PFSK-1 (cell line): ENCODE measurements around the gene HMGN4.
A peak's percentile ranks its signal among the peaks of the same experiment; 100 is the strongest.

Source experiments
- FOXP2 ChIP-seq: optimal IDR thresholded peaks from 2 replicates; pipeline ENCODE3; 2011; ENCODE audit warnings: borderline replicate concordance, control low read depth, inconsistent platforms; ENCODE audit not compliant: insufficient read depth; ENCODE audit errors: extremely low read length, extremely low read depth
- POLR2AphosphoS5 ChIP-seq: IDR thresholded peaks from 2 replicates; pipeline ENCODE4 v1.6.1; 2012; ENCODE audit warnings: low read depth, mild to moderate bottlenecking, control low read depth, low read length, moderate library complexity
- REST ChIP-seq, 2 experiments: IDR thresholded peaks; 2 replicates each; pipeline versions ENCODE4 v1.6.1 to v1.8.0; 2011 to 2012; ENCODE audit warnings: low read depth in 2 of 2, low read length in 2 of 2, control low read depth in 1 of 2, inconsistent platforms in 1 of 2, mild to moderate bottlenecking in 1 of 2, moderate library complexity in 1 of 2; ENCODE audit not compliant: insufficient read depth in 1 of 2
- SIN3A ChIP-seq: IDR thresholded peaks from 2 replicates; pipeline ENCODE4 v1.6.1; 2012; ENCODE audit warnings: mild to moderate bottlenecking, low read length, moderate library complexity, borderline replicate concordance; ENCODE audit not compliant: insufficient read depth
- TAF1 ChIP-seq: IDR thresholded peaks from 2 replicates; pipeline ENCODE4 v1.6.1; 2012; ENCODE audit warnings: low read length, control low read depth, borderline replicate concordance; ENCODE audit not compliant: insufficient read depth

HMGN4 gene

GRCh38 chr6:26550250-26550993 is 12.3 kb downstream of the HMGN4 start:
- TF ChIP-seq FOXP2 (no peak), POLR2AphosphoS5 (no peak), SIN3A (no peak), REST (IDR thresholded peaks at IDR 0.05; ENCODE audit: insufficient read depth in 1 of 2, low read depth in 2 of 2, low read length in 2 of 2) (no peak), TAF1 (no peak)

GRCh38 chr6:26552205-26552604 is 14.0 kb downstream of the HMGN4 start:
- TF ChIP-seq POLR2AphosphoS5, result no peak
- no peak for TF ChIP-seq REST (IDR thresholded peaks at IDR 0.05; ENCODE audit: insufficient read depth in 1 of 2, low read depth in 2 of 2, low read length in 2 of 2)
- TF ChIP-seq SIN3A, result no peak
- TF ChIP-seq FOXP2, result no peak
- no peak for TF ChIP-seq TAF1

GRCh38 chr6:26552640-26553188 is 14.5 kb downstream of the HMGN4 start:
- TF ChIP-seq POLR2AphosphoS5 (no peak), REST (IDR thresholded peaks at IDR 0.05; ENCODE audit: insufficient read depth in 1 of 2, low read depth in 2 of 2, low read length in 2 of 2) (no peak), FOXP2 (no peak), SIN3A (no peak), TAF1 (no peak)

- TF ChIP-seq TAF1 (peak; percentile 28; the same call in 1 of the 2 replicates), FOXP2 (no peak)
Measured at GRCh38 chr6:26553264-26553634, 15.1 kb downstream of the HMGN4 start.

GRCh38 chr6:26553635-26554446 is 15.7 kb downstream of the HMGN4 start:
- TF ChIP-seq POLR2AphosphoS5 (no peak), TAF1 (no peak), REST (IDR thresholded peaks at IDR 0.05; ENCODE audit: insufficient read depth in 1 of 2, low read depth in 2 of 2, low read length in 2 of 2) (0 out of 4 replicates have a peak, but pooled peaks of 1 of the 2 experiments have one; percentile 25), SIN3A (no peak)
